GM19043 (cell line): ENCODE data around the gene POGZ.
"Not testable (repeated sequence)": the region's sequence is repeated elsewhere in the genome, so short reads cannot be mapped to it uniquely, and the experiment has no call there.

ENCODE experiments used
- ATAC-seq: cut with Tn5 transposase; IDR thresholded peaks from one replicate; pipeline ENCODE4 v1.9.1; 2021; ENCODE audit warnings: low read depth; ENCODE audit not compliant: unreplicated experiment

Gene POGZ

GRCh38 chr1:151428068-151428467 lies 31.2 kb downstream of the POGZ start:
- ATAC-seq, result no peak

- no peak for ATAC-seq
Observed at GRCh38 chr1:151425103-151425502, 34.2 kb downstream of the POGZ start.

- no peak for ATAC-seq
Observed at GRCh38 chr1:151419819-151420218, 39.5 kb downstream of the POGZ start.

GRCh38 chr1:151418081-151418480 lies 41.2 kb downstream of the POGZ start:
- ATAC-seq, result no peak

- ATAC-seq, result no peak
Observed at GRCh38 chr1:151416231-151416630, 43.1 kb downstream of the POGZ start.

GRCh38 chr1:151411884-151412283 lies 47.4 kb downstream of the POGZ start:
- ATAC-seq, result no peak

GRCh38 chr1:151408891-151409290 lies 50.4 kb downstream of the POGZ start:
- no peak for ATAC-seq

GRCh38 chr1:151407304-151407703 lies 52.0 kb downstream of the POGZ start:
- ATAC-seq, result no peak

GRCh38 chr1:151406176-151406575 lies 53.1 kb downstream of the POGZ start:
- no peak for ATAC-seq

GRCh38 chr1:151405187-151405951 lies 53.9 kb downstream of the POGZ start:
- no peak for ATAC-seq

- ATAC-seq, result no peak
Observed at GRCh38 chr1:151403612-151404011, 55.7 kb downstream of the POGZ start.

- ATAC-seq, result no peak
Observed at GRCh38 chr1:151402764-151403163, 56.5 kb downstream of the POGZ start.

- no peak for ATAC-seq
Observed at GRCh38 chr1:151401860-151402259, 57.4 kb downstream of the POGZ start.

- ATAC-seq, result no peak
Observed at GRCh38 chr1:151401125-151401788, 58.0 kb downstream of the POGZ start.

GRCh38 chr1:151399324-151400171 lies 59.7 kb downstream of the POGZ start, which contains the start of gene PSMB4:
PSMB4 (plus strand) TSS chr1:151399573; CDS start chr1:151399588, 15 bp downstream.
- ATAC-seq, result peak; percentile 81

GRCh38 chr1:151396265-151396664 lies 63.0 kb downstream of the POGZ start:
- not testable (repeated sequence) for ATAC-seq

GRCh38 chr1:151393583-151393982 lies 65.7 kb downstream of the POGZ start:
- ATAC-seq, result no peak

- ATAC-seq, result no peak
Observed at GRCh38 chr1:151391079-151391563, 68.2 kb downstream of the POGZ start.

GRCh38 chr1:151390221-151391078 lies 68.8 kb downstream of the POGZ start:
- not testable (repeated sequence) for ATAC-seq

- ATAC-seq, result no peak
Observed at GRCh38 chr1:151386002-151386401, 73.3 kb downstream of the POGZ start.
